MCF 10A (cell line): ENCODE data around the gene MOV10L1. TPM values are rescaled to one million over a fixed set of nuclear protein-coding genes. Genes with fewer than 3 reads are reported as not detected.

Source experiments
- Bru-seq: library from RNA; stranded (reverse); fragments of 400-500 nt; gene quantifications from one replicate; lab custom pipeline; 2021; lab: Mats Ljungman, UMichigan
- BruChase-seq, 2 experiments: library from RNA; stranded (reverse); fragments of 400-500 nt; gene quantifications; one replicate each; lab custom pipeline; 2021; lab: Mats Ljungman, UMichigan
- BruUV-seq: library from RNA; stranded (reverse); fragments of 400-500 nt; replicated peaks from 2 replicates; lab custom pipeline; 2021; lab: Mats Ljungman, UMichigan
- CTCF ChIA-PET: fragments of 300-600 bp; sonication (Branson Sonifier 250); formaldehyde crosslinking; extraction: SDS; loops from one replicate; lab custom pipeline; 2021; ENCODE audit warnings: antibody characterized with exemption, inconsistent platforms; lab: Yijun Ruan, JAX
- POLR2A ChIA-PET: fragments of 300-600, 350-650 bp; sonication (Branson Sonifier 250); formaldehyde crosslinking; extraction: SDS; loops from one replicate; lab custom pipeline; 2020; ENCODE audit warnings: antibody characterized with exemption, inconsistent platforms; lab: Yijun Ruan, JAX
- DNase-seq: peaks from one replicate; pipeline ENCODE4 v3.0.0-alpha.2; 2018; ENCODE audit not compliant: unreplicated experiment
- H3K27ac Mint-ChIP-seq: one replicate; pipeline ENCODE4 v1.8.0; 2022; ENCODE audit warnings: mild to moderate bottlenecking, low read depth, mixed read lengths; ENCODE audit not compliant: unreplicated experiment
- H3K27me3 Mint-ChIP-seq: one replicate; pipeline ENCODE4 v1.8.0; 2022; ENCODE audit warnings: mixed read lengths; ENCODE audit not compliant: insufficient read depth, unreplicated experiment
- H3K36me3 Mint-ChIP-seq: one replicate; pipeline ENCODE4 v1.8.0; 2022; ENCODE audit warnings: mild to moderate bottlenecking, moderate library complexity, mixed read lengths; ENCODE audit not compliant: insufficient read depth, unreplicated experiment
- H3K4me1 Mint-ChIP-seq: one replicate; pipeline ENCODE4 v1.8.0; 2022; ENCODE audit warnings: mixed read lengths; ENCODE audit not compliant: insufficient read depth, unreplicated experiment
- H3K4me3 Mint-ChIP-seq: one replicate; pipeline ENCODE4 v1.8.0; 2022; ENCODE audit warnings: mild to moderate bottlenecking, moderate library complexity, mixed read lengths; ENCODE audit not compliant: unreplicated experiment
- H3K9me3 Mint-ChIP-seq: one replicate; pipeline ENCODE4 v1.8.0; 2022; ENCODE audit warnings: mixed read lengths; ENCODE audit not compliant: unreplicated experiment
- CTCF ChIP-seq: fragments of 200-600 bp; IDR thresholded peaks from one replicate; pipeline ENCODE4 v1.8.0; 2022; ENCODE audit warnings: antibody characterized with exemption, mild to moderate bottlenecking; ENCODE audit not compliant: unreplicated experiment
- intact Hi-C: fragments of 100-400 bp; cut with micrococcal nuclease; formaldehyde crosslinking; loops from 2 replicates; pipeline ENCODE4 v1.14.1; 2022
- long read RNA-seq: library from polyadenylated mRNA; stranded (forward); transcript quantifications from one replicate; pipeline ENCODE4 v2.0.0, GENCODE V29; 2022
- total RNA-seq: library from RNA; stranded (reverse); gene quantifications from 2 replicates; pipeline ENCODE4 v1.2.3, GENCODE V29; 2022

Gene MOV10L1
- total RNA-seq (not detected in 2 replicates), Bru-seq, nascent RNA (percentile 9 among the genes with signal in this experiment), BruChase-seq, experiment 1, labeled RNA remaining after a 6-hour chase (percentile 14 among the genes with signal in this experiment), BruChase-seq, experiment 2, labeled RNA remaining after a 2-hour chase (percentile 11 among the genes with signal in this experiment)
- long read RNA-seq: 0 reads

- peaks cover 8% of the 10 kb centered on the region for H3K9me3 Mint-ChIP-seq
- no peak for TF ChIP-seq CTCF
- no peaks in the 10 kb centered on the region for H3K4me1 Mint-ChIP-seq
- H3K27me3 Mint-ChIP-seq: peaks cover 8% of the 10 kb centered on the region
- BruUV-seq: no TSS peak
- H3K36me3 Mint-ChIP-seq: no peaks in the 10 kb centered on the region
- DNase-seq: no peak
- no peak within 1 kb of the TSS for H3K27ac Mint-ChIP-seq
- intact Hi-C loops: no loop called here
- CTCF ChIA-PET: no interaction called here
- POLR2A ChIA-PET: no interaction called here
- H3K4me3 Mint-ChIP-seq: no peak within 1 kb of the TSS
Observed at GRCh38 chr22:50089682-50090411, at the start of gene MOV10L1. TSS of gene MOV10L1 (plus strand) at chr22:50090006. CDS start at chr22:50090089, 83 bp downstream.

GRCh38 chr22:50040717-50041116, 49.1 kb upstream of the MOV10L1 start:
- Mint-ChIP-seq H3K36me3 (no peaks in the 10 kb centered on the region), H3K9me3 (no peaks in the 10 kb centered on the region), H3K4me3 (no peak overlapping the region), H3K27ac (no peak overlapping the region), H3K27me3 (peaks cover 18% of the 10 kb centered on the region), H3K4me1 (no peaks in the 10 kb centered on the region)
- ChIA-PET CTCF (interaction anchor here (1.2 kb wide), 1 partner anchor 11 kb away, joined by 5 read pairs; no protein-coding TSS in a partner anchor), POLR2A (no interaction called here)
- no peak for TF ChIP-seq CTCF
- BruUV-seq: no TSS peak
- intact Hi-C loops: no loop called here
- DNase-seq: no peak

GRCh38 chr22:50041361-50042065, 48.3 kb upstream of the MOV10L1 start:
- Mint-ChIP-seq H3K4me3 (no peak overlapping the region), H3K27ac (no peak overlapping the region), H3K27me3 (peaks cover 18% of the 10 kb centered on the region), H3K9me3 (no peaks in the 10 kb centered on the region), H3K4me1 (no peaks in the 10 kb centered on the region), H3K36me3 (no peaks in the 10 kb centered on the region)
- BruUV-seq: no TSS peak
- intact Hi-C loops: no loop called here
- ChIA-PET POLR2A (no interaction called here), CTCF (no interaction called here)
- no peak for DNase-seq
- TF ChIP-seq CTCF: no peak

- POLR2A ChIA-PET: no interaction called here
- CTCF ChIA-PET: no interaction called here
Observed at GRCh38 chr22:50044485-50045118, 45.2 kb upstream of the MOV10L1 start.

More at GRCh38 chr22:50044485-50045118, 45.2 kb upstream of the MOV10L1 start:
- no TSS peak for BruUV-seq
- H3K27ac Mint-ChIP-seq: no peak overlapping the region
- H3K4me3 Mint-ChIP-seq: no peak overlapping the region
- H3K36me3 Mint-ChIP-seq: no peaks in the 10 kb centered on the region
- intact Hi-C loops: no loop called here
- H3K27me3 Mint-ChIP-seq: peaks cover 18% of the 10 kb centered on the region
- DNase-seq: no peak
- no peak for TF ChIP-seq CTCF
- H3K9me3 Mint-ChIP-seq: no peaks in the 10 kb centered on the region
- no peaks in the 10 kb centered on the region for H3K4me1 Mint-ChIP-seq
